SK-N-MC (cell line): ENCODE results near the gene MYO1F.

Source experiments
- EZH2 ChIP-seq: fragments of 200-600 bp; sonication (generic); IDR thresholded peaks from one replicate; pipeline ENCODE4 v1.6.1; 2017; ENCODE audit warnings: antibody characterized with exemption
- FOXP2 ChIP-seq: optimal IDR thresholded peaks from 2 replicates; pipeline ENCODE3; 2011; ENCODE audit warnings: mild to moderate bottlenecking, moderate library complexity; ENCODE audit not compliant: insufficient read depth; ENCODE audit errors: extremely low read length, control extremely low read depth
- POLR2AphosphoS5 ChIP-seq: IDR thresholded peaks from 2 replicates; pipeline ENCODE4 v1.6.1; 2012; ENCODE audit warnings: mild to moderate bottlenecking, low read depth, low read length, borderline replicate concordance

GRCh38 chr19:8593931-8594330 is 16.7 kb upstream of the MYO1F start:
- TF ChIP-seq POLR2AphosphoS5, result no peak
- no peak for TF ChIP-seq EZH2
- TF ChIP-seq FOXP2, result no peak
